ENCODE data around the gene CDPF1. TPM values are rescaled to one million over a fixed set of nuclear protein-coding genes. Genes with fewer than 3 reads are reported as not detected.

The CDPF1 gene
- total and polyA plus RNA-seq, 2 of the 4 experiments (the other 2 are of a cell fraction): 11.5 to 14.5 TPM

DNA sequence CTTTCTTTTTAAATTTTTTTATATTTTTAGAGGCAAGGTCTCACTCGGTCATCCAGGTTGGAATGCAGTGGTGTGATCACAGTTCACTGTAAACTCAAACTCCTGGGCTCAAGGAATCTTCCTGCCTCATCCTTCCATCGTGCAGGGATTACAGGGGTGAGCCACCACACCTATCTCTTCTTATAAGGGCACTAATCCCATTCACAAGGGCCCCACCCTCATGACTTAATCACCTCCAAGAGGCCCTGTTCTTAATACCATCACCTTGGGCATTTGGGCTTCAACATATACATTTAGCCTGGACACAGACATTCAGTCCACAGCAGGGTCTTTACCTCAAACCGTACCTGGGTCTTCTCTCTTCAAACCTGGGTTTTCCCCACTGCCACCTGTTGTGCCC lies 42.1 kb upstream of the CDPF1 start:
- in situ Hi-C loops (cut with MboI; ENCODE audit: low sequenced_read_pairs): no loop called here
- H3K14ac ChIP-seq (replicated peaks; ENCODE audit: low read depth, low read length): no peak overlapping the region

More for the DNA sequence above, 42.1 kb upstream of the CDPF1 start:
- Histone ChIP-seq H4K20me1 (ENCODE audit: insufficient read depth, low read length) (no peaks in the 10 kb centered on the region), H3K36me3 (ENCODE audit: control insufficient read depth, insufficient read depth, low read length) (peaks cover 47% of the 10 kb centered on the region), H3K4ac (ENCODE audit: low read depth, low read length) (no peak overlapping the region), H3K18ac (ENCODE audit: low read depth, low read length) (no peak overlapping the region), H4K91ac (ENCODE audit: insufficient read depth, low read depth, low read length) (no peak overlapping the region), H3K27me3 (ENCODE audit: control insufficient read depth, insufficient read depth, low read length) (no peaks in the 10 kb centered on the region), H3K4me2 (ENCODE audit: low read depth, low read length) (no peak overlapping the region), H3K4me1 (ENCODE audit: control insufficient read depth, insufficient read depth, low read length) (peaks cover 7% of the 10 kb centered on the region; the same call in 1 of the 2 replicates), H4K8ac (ENCODE audit: low read depth in 2 of 2, low read length in 2 of 2) (no peak overlapping the region), H3K27ac (ENCODE audit: insufficient read depth, low read length) (no peak overlapping the region), H3K9ac (ENCODE audit: low read depth, low read length) (no peak overlapping the region), H3K9me3 (ENCODE audit: control insufficient read depth, insufficient read depth, low read length) (no peaks in the 10 kb centered on the region), H3K56ac (ENCODE audit: extremely low read depth, insufficient read depth, low read length) (no peak overlapping the region), H2BK120ac (ENCODE audit: low read depth, low read length) (no peak overlapping the region), H3K23ac (ENCODE audit: low read depth, low read length) (no peak overlapping the region), H3K4me3 (ENCODE audit: insufficient read depth, low read depth, low read length) (no peak overlapping the region), H2BK15ac (ENCODE audit: low read depth, low read length) (no peak overlapping the region), H2AK5ac (ENCODE audit: low read depth, low read length) (no peak overlapping the region), H2AFZ (replicated peaks; ENCODE audit: low read length, poor library complexity) (no peak overlapping the region), H2BK20ac (ENCODE audit: low read depth, low read length) (no peak overlapping the region), H2AK9ac (replicated peaks; ENCODE audit: low read depth, low read length, poor library complexity) (no peak overlapping the region), H3K79me1 (ENCODE audit: low read depth in 1 of 2, low read length in 2 of 2) (peaks cover 0 to 12% of the 10 kb centered on the region in 2 experiments; a peak in 2 of 4 replicates), H4K5ac (ENCODE audit: low read depth, low read length) (no peak overlapping the region), H2BK5ac (ENCODE audit: low read depth, low read length, poor library complexity, severe bottlenecking) (no peak overlapping the region), H3K9me1 (ENCODE audit: insufficient read depth, low read length) (peaks cover 20% of the 10 kb centered on the region)
- BruUV-seq (replicated peaks): no TSS peak
- no peak for ATAC-seq (ENCODE audit: low read depth)
- ChIA-PET POLR2A (ENCODE audit: unreplicated experiment) (no interaction called here), CTCF (no interaction called here)
- intact Hi-C loops (cut with micrococcal nuclease) (no loop called here), dilution Hi-C loops (cut with HindIII; ENCODE audit: low sequenced_read_pairs, unreplicated experiment) (no loop called here)
- 100% methylated on average over 1 of the region's 3 CpGs; no CpG with 5 or more reads in 1 of the 2 experiments for WGBS, 2 experiments (ENCODE audit: extremely low coverage in 2 of 2, insufficient read length in 1 of 2)
- DNase-seq: no peak
- TF ChIP-seq MAZ (IDR thresholded peaks at IDR 0.05; ENCODE audit: borderline replicate concordance, low read depth, low read length) (no peak), FOS (IDR thresholded peaks at IDR 0.05; ENCODE audit: low read depth, low read length) (no peak), RCOR1 (IDR thresholded peaks at IDR 0.05; ENCODE audit: insufficient replicate concordance, low read length) (no peak), POLR2A (IDR thresholded peaks at IDR 0.05; ENCODE audit: low read depth, low read length) (no peak), CEBPB (IDR thresholded peaks at IDR 0.05; ENCODE audit: low read depth, low read length) (no peak), MXI1 (IDR thresholded peaks at IDR 0.05; ENCODE audit: borderline replicate concordance, low read depth, low read length) (no peak), CHD1 (IDR thresholded peaks at IDR 0.05; ENCODE audit: low read depth, low read length) (no peak), MAFK (IDR thresholded peaks at IDR 0.05; ENCODE audit: low read depth, low read length) (no peak)
